Activated T-helper 1 cell treated with Interleukin-2 at 50 U/mL for 16 hours (primary cell): ENCODE data around the gene TMPRSS2.

Source experiments
- DNase-seq: peaks from one replicate; pipeline ENCODE4 v3.0.0-alpha.2; 2020; ENCODE audit warnings: low read depth

TMPRSS2 gene

GRCh38 chr21:41509733-41510132 is 1.8 kb upstream of the TMPRSS2 start:
- DNase-seq, result no peak

- DNase-seq, result no peak
Observed at GRCh38 chr21:41509145-41509496, 1.2 kb upstream of the TMPRSS2 start.

GRCh38 chr21:41508415-41509144 is 622 bp upstream of the TMPRSS2 start:
- DNase-seq, result no peak

GRCh38 chr21:41506611-41507520 is 1.1 kb downstream of the TMPRSS2 start:
- no peak for DNase-seq

GRCh38 chr21:41506005-41506594 is 1.9 kb downstream of the TMPRSS2 start:
- DNase-seq, result no peak

- no peak for DNase-seq
Observed at GRCh38 chr21:41504030-41504429, 3.9 kb downstream of the TMPRSS2 start.

GRCh38 chr21:41503331-41503730 is 4.6 kb downstream of the TMPRSS2 start:
- DNase-seq, result no peak

- no peak for DNase-seq
Observed at GRCh38 chr21:41501919-41502318, 6.0 kb downstream of the TMPRSS2 start.

GRCh38 chr21:41500931-41501381 is 7.0 kb downstream of the TMPRSS2 start:
- no peak for DNase-seq

GRCh38 chr21:41500363-41500762 is 7.6 kb downstream of the TMPRSS2 start:
- DNase-seq, result no peak

GRCh38 chr21:41499920-41500319 is 8.0 kb downstream of the TMPRSS2 start:
- no peak for DNase-seq

GRCh38 chr21:41497788-41498187 is 10.2 kb downstream of the TMPRSS2 start:
- DNase-seq, result no peak

- no peak for DNase-seq
Observed at GRCh38 chr21:41497008-41497407, 10.9 kb downstream of the TMPRSS2 start.

GRCh38 chr21:41494242-41494641 is 13.7 kb downstream of the TMPRSS2 start:
- no peak for DNase-seq

GRCh38 chr21:41491412-41491811 is 16.5 kb downstream of the TMPRSS2 start:
- DNase-seq, result no peak

- no peak for DNase-seq
Observed at GRCh38 chr21:41490330-41490729, 17.6 kb downstream of the TMPRSS2 start.

GRCh38 chr21:41489329-41489728 is 18.6 kb downstream of the TMPRSS2 start:
- no peak for DNase-seq

GRCh38 chr21:41488080-41488479 is 19.9 kb downstream of the TMPRSS2 start:
- DNase-seq, result no peak

- no peak for DNase-seq
Observed at GRCh38 chr21:41487082-41487481, 20.9 kb downstream of the TMPRSS2 start.

- DNase-seq, result no peak
Observed at GRCh38 chr21:41483973-41484372, 24.0 kb downstream of the TMPRSS2 start.

- DNase-seq, result no peak
Observed at GRCh38 chr21:41483415-41483814, 24.5 kb downstream of the TMPRSS2 start.

GRCh38 chr21:41482980-41483379 is 25.0 kb downstream of the TMPRSS2 start:
- no peak for DNase-seq

GRCh38 chr21:41482301-41482700 is 25.7 kb downstream of the TMPRSS2 start:
- DNase-seq, result no peak
